HEK293 (cell line): ENCODE data around the gene GLIS1.
A peak's percentile ranks its signal among the peaks of the same experiment; 100 is the strongest.

Experiments
- CTCF ChIA-PET: fragments of 350-600 bp; formaldehyde crosslinking; extraction: SDS; loops from one replicate; lab custom pipeline; 2021; ENCODE audit warnings: antibody characterized with exemption; lab: Yijun Ruan, JAX
- POLR2A ChIA-PET: fragments of 300-600 bp; formaldehyde crosslinking; extraction: SDS; loops from one replicate; lab custom pipeline; 2020; ENCODE audit warnings: antibody characterized with exemption, inconsistent platforms; lab: Yijun Ruan, JAX
- H3K27ac ChIP-seq: fragments of 200-500 bp; sonication (Bioruptor generic); 2 replicates; pipeline ENCODE4 v1.5.1; 2014; ENCODE audit warnings: low read depth, low read length, control low read depth, inconsistent platforms; ENCODE audit errors: extremely low read depth
- H3K36me3 ChIP-seq, 2 experiments: fragments of 200-500 bp in 1 of 2; sonication (Bioruptor generic) in 1 of 2; 1 replicate in 1 of 2; 2 replicates in 1 of 2; pipeline ENCODE4 v1.5.1; 2014 to 2017; ENCODE audit warnings: inconsistent platforms in 2 of 2, low read length in 2 of 2; ENCODE audit not compliant: control insufficient read depth in 2 of 2, insufficient read depth in 1 of 2
- H3K4me1 ChIP-seq: fragments of 200-500 bp; sonication (Bioruptor generic); 2 replicates; pipeline ENCODE4 v1.5.1; 2014; ENCODE audit warnings: mild to moderate bottlenecking, low read length, inconsistent platforms; ENCODE audit not compliant: control insufficient read depth, insufficient read depth
- H3K4me3 ChIP-seq: 2 replicates; pipeline ENCODE4 v1.5.1; 2011; ENCODE audit warnings: low read depth, mild to moderate bottlenecking, control low read depth, low read length, moderate library complexity
- H3K9me3 ChIP-seq: fragments of 200-500 bp; sonication (Bioruptor generic); 2 replicates; pipeline ENCODE4 v1.5.1; 2014; ENCODE audit warnings: low read depth, low read length, inconsistent platforms; ENCODE audit not compliant: control insufficient read depth, insufficient read depth
- GLI2 ChIP-seq: fragments of 450-650 bp; formaldehyde crosslinking; IDR thresholded peaks from 2 replicates; pipeline ENCODE4; 2017; ENCODE audit warnings: missing biosample characterization, missing genetic modification characterization, low read depth, borderline replicate concordance
- GLIS2 ChIP-seq: fragments of 450-650 bp; formaldehyde crosslinking; IDR thresholded peaks from 2 replicates; pipeline ENCODE4 v1.5.1; 2016; ENCODE audit warnings: missing biosample characterization, missing genetic modification characterization
- MYNN ChIP-seq: fragments of 450-650 bp; formaldehyde crosslinking; IDR thresholded peaks from 2 replicates; pipeline ENCODE4 v1.5.1; 2016; ENCODE audit warnings: missing biosample characterization, missing genetic modification characterization, borderline replicate concordance
- OVOL3 ChIP-seq: fragments of 450-650 bp; formaldehyde crosslinking; IDR thresholded peaks from 2 replicates; pipeline ENCODE4 v1.5.1; 2016; ENCODE audit warnings: missing biosample characterization, missing genetic modification characterization
- TCF7L2 ChIP-seq: IDR thresholded peaks from 2 replicates; pipeline ENCODE4 v1.6.1; 2011; ENCODE audit warnings: low read depth, mild to moderate bottlenecking, inconsistent platforms, low read length, moderate library complexity, borderline replicate concordance
- ZBTB20 ChIP-seq: fragments of 450-650 bp; formaldehyde crosslinking; IDR thresholded peaks from 2 replicates; pipeline ENCODE4 v1.5.1; 2016; ENCODE audit warnings: missing biosample characterization, missing genetic modification characterization
- ZBTB21 ChIP-seq: fragments of 450-650 bp; formaldehyde crosslinking; IDR thresholded peaks from 2 replicates; pipeline ENCODE4 v1.5.1; 2017; ENCODE audit warnings: missing biosample characterization, missing genetic modification characterization
- ZFHX2 ChIP-seq: fragments of 450-650 bp; formaldehyde crosslinking; conservative IDR thresholded peaks from 2 replicates; pipeline ENCODE4 v1.5.1; 2016; ENCODE audit warnings: missing biosample characterization, missing genetic modification characterization
- ZNF132 ChIP-seq: fragments of 450-650 bp; formaldehyde crosslinking; IDR thresholded peaks from 2 replicates; pipeline ENCODE4 v1.5.1; 2017; ENCODE audit warnings: missing biosample characterization, missing genetic modification characterization, borderline replicate concordance
- ZNF133 ChIP-seq: fragments of 450-650 bp; formaldehyde crosslinking; IDR thresholded peaks from 2 replicates; pipeline ENCODE4 v1.5.1; 2016; ENCODE audit warnings: missing biosample characterization, missing genetic modification characterization
- ZNF16 ChIP-seq: fragments of 450-650 bp; formaldehyde crosslinking; IDR thresholded peaks from 2 replicates; pipeline ENCODE4 v1.5.1; 2016; ENCODE audit warnings: low read depth, missing biosample characterization, missing genetic modification characterization
- ZNF23 ChIP-seq: fragments of 450-650 bp; formaldehyde crosslinking; IDR thresholded peaks from 2 replicates; pipeline ENCODE4 v1.5.1; 2016; ENCODE audit warnings: missing biosample characterization, missing genetic modification characterization, borderline replicate concordance
- ZNF24 ChIP-seq: fragments of 450-650 bp; formaldehyde crosslinking; IDR thresholded peaks from 2 replicates; pipeline ENCODE4 v1.5.1; 2016; ENCODE audit warnings: missing biosample characterization, missing genetic modification characterization
- ZNF311 ChIP-seq: fragments of 450-650 bp; formaldehyde crosslinking; IDR thresholded peaks from 2 replicates; pipeline ENCODE4 v1.5.1; 2017; ENCODE audit warnings: missing biosample characterization, missing genetic modification characterization, borderline replicate concordance
- ZNF514 ChIP-seq: fragments of 450-650 bp; formaldehyde crosslinking; IDR thresholded peaks from 2 replicates; pipeline ENCODE4 v1.5.1; 2016; ENCODE audit warnings: missing biosample characterization, missing genetic modification characterization
- ZNF544 ChIP-seq: fragments of 450-650 bp; formaldehyde crosslinking; IDR thresholded peaks from 2 replicates; pipeline ENCODE4 v1.5.0; 2017; ENCODE audit warnings: missing biosample characterization, missing genetic modification characterization
- ZNF555 ChIP-seq: fragments of 450-650 bp; formaldehyde crosslinking; conservative IDR thresholded peaks from 2 replicates; pipeline ENCODE4 v1.5.1; 2017; ENCODE audit warnings: missing biosample characterization, mild to moderate bottlenecking, missing genetic modification characterization, inconsistent platforms
- ZNF561 ChIP-seq: fragments of 450-650 bp; IDR thresholded peaks from 2 replicates; pipeline ENCODE4 v1.5.1; 2018; ENCODE audit warnings: missing biosample characterization, missing genetic modification characterization, borderline replicate concordance
- ZNF600 ChIP-seq: fragments of 450-650 bp; formaldehyde crosslinking; IDR thresholded peaks from 2 replicates; pipeline ENCODE4 v1.5.1; 2016; ENCODE audit warnings: missing biosample characterization, missing genetic modification characterization
- ZNF626 ChIP-seq: fragments of 450-650 bp; sonication (Bioruptor Pico); formaldehyde crosslinking; IDR thresholded peaks from 2 replicates; pipeline ENCODE4 v1.5.1; 2018; ENCODE audit warnings: missing biosample characterization, missing genetic modification characterization, inconsistent platforms
- ZNF654 ChIP-seq: fragments of 450-650 bp; formaldehyde crosslinking; IDR thresholded peaks from 2 replicates; pipeline ENCODE4 v1.5.1; 2016; ENCODE audit warnings: low read depth, missing biosample characterization, missing genetic modification characterization
- ZNF777 ChIP-seq: fragments of 450-650 bp; formaldehyde crosslinking; IDR thresholded peaks from 2 replicates; pipeline ENCODE4 v1.5.1; 2017; ENCODE audit warnings: missing biosample characterization, missing genetic modification characterization, borderline replicate concordance
- TF ChIP-seq, protein P1 (sequence below): fragments of 450-650 bp; formaldehyde crosslinking; IDR thresholded peaks from 2 replicates; pipeline ENCODE4 v1.5.1; 2016; ENCODE audit warnings: missing biosample characterization, missing genetic modification characterization
- TF ChIP-seq, protein P2 (sequence below): fragments of 450-650 bp; formaldehyde crosslinking; IDR thresholded peaks from 2 replicates; pipeline ENCODE4 v1.5.1; 2017; ENCODE audit warnings: missing biosample characterization, missing genetic modification characterization
- TF ChIP-seq, protein P3 (sequence below): fragments of 450-650 bp; formaldehyde crosslinking; IDR thresholded peaks from 2 replicates; pipeline ENCODE4 v1.5.1; 2017; ENCODE audit warnings: missing biosample characterization, missing genetic modification characterization
- TF ChIP-seq, protein P4 (sequence below): fragments of 450-650 bp; formaldehyde crosslinking; IDR thresholded peaks from 2 replicates; pipeline ENCODE4 v1.5.1; 2016; ENCODE audit warnings: missing biosample characterization, missing genetic modification characterization, borderline replicate concordance
- TF ChIP-seq, protein P5 (sequence below): fragments of 450-650 bp; formaldehyde crosslinking; IDR thresholded peaks from 2 replicates; pipeline ENCODE4 v1.5.1; 2016; ENCODE audit warnings: missing biosample characterization, missing genetic modification characterization
- TF ChIP-seq, protein P6 (sequence below): fragments of 450-650 bp; formaldehyde crosslinking; IDR thresholded peaks from 2 replicates; pipeline ENCODE4 v1.5.1; 2016; ENCODE audit warnings: missing biosample characterization, missing genetic modification characterization

The GLIS1 gene

DNA sequence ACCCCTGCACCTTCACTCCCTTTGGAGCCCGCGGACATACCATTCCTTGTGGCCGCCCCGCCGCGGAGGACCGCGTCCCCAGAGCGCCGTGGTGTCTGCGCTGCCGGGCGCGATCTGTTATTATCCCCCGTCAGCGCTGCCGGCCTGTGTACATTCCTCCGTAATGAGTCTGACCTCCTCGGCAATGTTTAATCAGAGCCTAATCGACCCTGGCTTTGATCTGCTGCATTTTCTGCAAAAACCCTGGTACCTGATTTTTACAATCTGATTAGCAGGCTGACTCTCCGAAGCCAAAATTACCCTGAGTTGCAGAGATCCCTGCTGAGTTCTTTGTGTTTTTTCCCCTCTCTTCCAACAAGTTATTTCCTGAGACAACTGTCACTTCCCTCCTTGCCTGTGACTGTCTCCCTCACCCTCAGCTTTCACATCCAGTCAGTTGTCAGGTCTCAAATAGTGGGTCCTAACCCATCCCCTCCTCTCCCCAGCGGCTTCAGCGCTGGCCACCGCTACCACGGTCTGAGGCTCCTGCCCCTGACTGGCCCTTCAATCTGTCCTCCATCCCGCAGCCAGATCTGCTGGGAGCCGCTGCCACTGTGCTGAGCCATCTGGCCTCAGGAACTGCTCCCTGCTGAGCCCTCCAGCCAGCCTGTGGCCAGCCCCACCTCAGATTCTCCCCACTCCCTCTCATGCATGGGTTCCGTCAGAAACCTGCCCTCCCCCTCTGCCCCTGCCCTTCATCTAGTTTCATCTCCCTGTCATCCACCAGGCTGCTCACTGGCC is 53.5 kb downstream of the GLIS1 start (continued):
- TF ChIP-seq, protein P1, sequence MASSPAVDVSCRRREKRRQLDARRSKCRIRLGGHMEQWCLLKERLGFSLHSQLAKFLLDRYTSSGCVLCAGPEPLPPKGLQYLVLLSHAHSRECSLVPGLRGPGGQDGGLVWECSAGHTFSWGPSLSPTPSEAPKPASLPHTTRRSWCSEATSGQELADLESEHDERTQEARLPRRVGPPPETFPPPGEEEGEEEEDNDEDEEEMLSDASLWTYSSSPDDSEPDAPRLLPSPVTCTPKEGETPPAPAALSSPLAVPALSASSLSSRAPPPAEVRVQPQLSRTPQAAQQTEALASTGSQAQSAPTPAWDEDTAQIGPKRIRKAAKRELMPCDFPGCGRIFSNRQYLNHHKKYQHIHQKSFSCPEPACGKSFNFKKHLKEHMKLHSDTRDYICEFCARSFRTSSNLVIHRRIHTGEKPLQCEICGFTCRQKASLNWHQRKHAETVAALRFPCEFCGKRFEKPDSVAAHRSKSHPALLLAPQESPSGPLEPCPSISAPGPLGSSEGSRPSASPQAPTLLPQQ (tag by site-specific recombination) = no peak
- no peak for TF ChIP-seq ZNF561 (tag by site-specific recombination)
- no peak for TF ChIP-seq ZBTB21 (tag by site-specific recombination)
- TF ChIP-seq, protein P2, sequence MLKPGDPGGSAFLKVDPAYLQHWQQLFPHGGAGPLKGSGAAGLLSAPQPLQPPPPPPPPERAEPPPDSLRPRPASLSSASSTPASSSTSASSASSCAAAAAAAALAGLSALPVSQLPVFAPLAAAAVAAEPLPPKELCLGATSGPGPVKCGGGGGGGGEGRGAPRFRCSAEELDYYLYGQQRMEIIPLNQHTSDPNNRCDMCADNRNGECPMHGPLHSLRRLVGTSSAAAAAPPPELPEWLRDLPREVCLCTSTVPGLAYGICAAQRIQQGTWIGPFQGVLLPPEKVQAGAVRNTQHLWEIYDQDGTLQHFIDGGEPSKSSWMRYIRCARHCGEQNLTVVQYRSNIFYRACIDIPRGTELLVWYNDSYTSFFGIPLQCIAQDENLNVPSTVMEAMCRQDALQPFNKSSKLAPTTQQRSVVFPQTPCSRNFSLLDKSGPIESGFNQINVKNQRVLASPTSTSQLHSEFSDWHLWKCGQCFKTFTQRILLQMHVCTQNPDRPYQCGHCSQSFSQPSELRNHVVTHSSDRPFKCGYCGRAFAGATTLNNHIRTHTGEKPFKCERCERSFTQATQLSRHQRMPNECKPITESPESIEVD (tag by site-specific recombination) = no peak; the same call in 1 of the 2 replicates
- no peak for TF ChIP-seq ZNF132 (tag by site-specific recombination)
- TF ChIP-seq ZNF600 (tag by site-specific recombination) = peak; percentile 71
- TF ChIP-seq, protein P3, sequence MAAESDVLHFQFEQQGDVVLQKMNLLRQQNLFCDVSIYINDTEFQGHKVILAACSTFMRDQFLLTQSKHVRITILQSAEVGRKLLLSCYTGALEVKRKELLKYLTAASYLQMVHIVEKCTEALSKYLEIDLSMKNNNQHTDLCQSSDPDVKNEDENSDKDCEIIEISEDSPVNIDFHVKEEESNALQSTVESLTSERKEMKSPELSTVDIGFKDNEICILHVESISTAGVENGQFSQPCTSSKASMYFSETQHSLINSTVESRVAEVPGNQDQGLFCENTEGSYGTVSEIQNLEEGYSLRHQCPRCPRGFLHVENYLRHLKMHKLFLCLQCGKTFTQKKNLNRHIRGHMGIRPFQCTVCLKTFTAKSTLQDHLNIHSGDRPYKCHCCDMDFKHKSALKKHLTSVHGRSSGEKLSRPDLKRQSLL = no peak
- TF ChIP-seq OVOL3 (tag by site-specific recombination) = no peak
- TF ChIP-seq, protein P4, sequence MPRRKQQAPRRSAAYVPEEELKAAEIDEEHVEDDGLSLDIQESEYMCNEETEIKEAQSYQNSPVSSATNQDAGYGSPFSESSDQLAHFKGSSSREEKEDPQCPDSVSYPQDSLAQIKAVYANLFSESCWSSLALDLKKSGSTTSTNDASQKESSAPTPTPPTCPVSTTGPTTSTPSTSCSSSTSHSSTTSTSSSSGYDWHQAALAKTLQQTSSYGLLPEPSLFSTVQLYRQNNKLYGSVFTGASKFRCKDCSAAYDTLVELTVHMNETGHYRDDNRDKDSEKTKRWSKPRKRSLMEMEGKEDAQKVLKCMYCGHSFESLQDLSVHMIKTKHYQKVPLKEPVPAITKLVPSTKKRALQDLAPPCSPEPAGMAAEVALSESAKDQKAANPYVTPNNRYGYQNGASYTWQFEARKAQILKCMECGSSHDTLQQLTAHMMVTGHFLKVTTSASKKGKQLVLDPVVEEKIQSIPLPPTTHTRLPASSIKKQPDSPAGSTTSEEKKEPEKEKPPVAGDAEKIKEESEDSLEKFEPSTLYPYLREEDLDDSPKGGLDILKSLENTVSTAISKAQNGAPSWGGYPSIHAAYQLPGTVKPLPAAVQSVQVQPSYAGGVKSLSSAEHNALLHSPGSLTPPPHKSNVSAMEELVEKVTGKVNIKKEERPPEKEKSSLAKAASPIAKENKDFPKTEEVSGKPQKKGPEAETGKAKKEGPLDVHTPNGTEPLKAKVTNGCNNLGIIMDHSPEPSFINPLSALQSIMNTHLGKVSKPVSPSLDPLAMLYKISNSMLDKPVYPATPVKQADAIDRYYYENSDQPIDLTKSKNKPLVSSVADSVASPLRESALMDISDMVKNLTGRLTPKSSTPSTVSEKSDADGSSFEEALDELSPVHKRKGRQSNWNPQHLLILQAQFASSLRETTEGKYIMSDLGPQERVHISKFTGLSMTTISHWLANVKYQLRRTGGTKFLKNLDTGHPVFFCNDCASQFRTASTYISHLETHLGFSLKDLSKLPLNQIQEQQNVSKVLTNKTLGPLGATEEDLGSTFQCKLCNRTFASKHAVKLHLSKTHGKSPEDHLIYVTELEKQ (tag by site-specific recombination) = no peak
- no peak for TF ChIP-seq ZNF514 (tag by site-specific recombination)
- no peak for TF ChIP-seq ZNF16 (tag by site-specific recombination)
- no peak for TF ChIP-seq ZNF626 (tag by site-specific recombination)
- TF ChIP-seq TCF7L2 = peak; percentile 89
- no peak for TF ChIP-seq ZNF777
- TF ChIP-seq, protein P5, sequence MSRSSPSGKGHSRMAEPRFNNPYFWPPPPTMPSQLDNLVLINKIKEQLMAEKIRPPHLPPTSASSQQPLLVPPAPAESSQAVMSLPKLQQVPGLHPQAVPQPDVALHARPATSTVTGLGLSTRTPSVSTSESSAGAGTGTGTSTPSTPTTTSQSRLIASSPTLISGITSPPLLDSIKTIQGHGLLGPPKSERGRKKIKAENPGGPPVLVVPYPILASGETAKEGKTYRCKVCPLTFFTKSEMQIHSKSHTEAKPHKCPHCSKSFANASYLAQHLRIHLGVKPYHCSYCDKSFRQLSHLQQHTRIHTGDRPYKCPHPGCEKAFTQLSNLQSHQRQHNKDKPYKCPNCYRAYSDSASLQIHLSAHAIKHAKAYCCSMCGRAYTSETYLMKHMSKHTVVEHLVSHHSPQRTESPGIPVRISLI (tag by site-specific recombination) = no peak
- TF ChIP-seq GLIS2 (tag by site-specific recombination) = no peak

DNA sequence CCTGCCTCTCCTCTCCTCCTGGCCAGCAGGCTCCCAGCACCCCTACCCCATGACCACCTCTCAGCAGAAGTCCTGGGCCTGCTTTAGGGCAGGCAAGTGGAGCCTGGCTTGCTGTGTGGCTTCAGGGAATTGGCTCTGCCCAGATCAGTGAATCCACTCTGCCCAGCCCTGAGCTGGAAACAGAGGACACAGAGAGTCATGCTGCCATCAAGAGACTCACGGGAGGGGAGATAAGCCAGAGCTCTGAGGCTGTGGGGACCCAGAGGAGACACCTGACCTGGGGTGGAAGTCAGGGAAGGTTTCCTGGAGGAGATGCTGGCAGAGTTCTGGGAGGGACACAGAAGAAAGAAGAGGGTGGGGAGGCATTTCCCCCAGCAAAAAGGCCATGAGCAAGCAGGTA is 54.2 kb downstream of the GLIS1 start:
- no peaks in the 10 kb centered on the region for H3K36me3 ChIP-seq
- POLR2A ChIA-PET = no interaction called here
- TF ChIP-seq ZNF24 (tag by site-specific recombination) = no peak
- no peak for TF ChIP-seq ZNF544 (tag by site-specific recombination)
- no peak for TF ChIP-seq ZNF23 (tag by site-specific recombination)
- TF ChIP-seq MYNN (tag by site-specific recombination) = no peak
- no peak for TF ChIP-seq ZFHX2 (tag by site-specific recombination)
- TF ChIP-seq ZNF133 (tag by site-specific recombination) = no peak
- TF ChIP-seq ZNF654 (tag by site-specific recombination) = no peak
- TF ChIP-seq, protein P6, sequence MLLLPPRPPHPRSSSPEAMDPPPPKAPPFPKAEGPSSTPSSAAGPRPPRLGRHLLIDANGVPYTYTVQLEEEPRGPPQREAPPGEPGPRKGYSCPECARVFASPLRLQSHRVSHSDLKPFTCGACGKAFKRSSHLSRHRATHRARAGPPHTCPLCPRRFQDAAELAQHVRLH = no peak
- no peak for TF ChIP-seq ZNF555
- no peak for TF ChIP-seq ZNF561 (tag by site-specific recombination)
- no peak for TF ChIP-seq ZNF311 (tag by site-specific recombination)
- TF ChIP-seq ZBTB20 (tag by site-specific recombination) = no peak
- TF ChIP-seq GLI2 (tag by site-specific recombination) = no peak
- TF ChIP-seq, all 188 proteins: peak for 0
- Histone ChIP-seq H3K4me1 (no peaks in the 10 kb centered on the region), H3K4me3 (no peak overlapping the region), H3K27ac (no peak overlapping the region), H3K9me3 (no peaks in the 10 kb centered on the region)
- CTCF ChIA-PET = interaction anchor here (0.6 to 5.4 kb wide), 4 partner anchors 29 to 263 kb away, joined by 3 to 79 read pairs (median 4); no protein-coding TSS in a partner anchor
